OCI-LY1 (cell line): ENCODE measurements around the gene FGF21.

Experiments used
- EZH2 ChIP-seq: fragments of 200-600 bp; sonication (generic), shearing (Covaris generic); IDR thresholded peaks from 2 replicates; pipeline ENCODE4 v1.8.0; 2017; ENCODE audit warnings: borderline replicate concordance, mixed run types, mild to moderate bottlenecking, antibody characterized with exemption, low read length, moderate library complexity, mixed read lengths
- TF ChIP-seq, protein P1 (sequence below): fragments of 200-600 bp; sonication (generic), shearing (Covaris generic); IDR thresholded peaks from 2 replicates; pipeline ENCODE4 v1.5.1; 2017; ENCODE audit warnings: mild to moderate bottlenecking, antibody characterized with exemption, low read length, moderate library complexity, mixed read lengths

GRCh38 chr19:48807590-48808308 lies 52.4 kb downstream of the FGF21 start:
- TF ChIP-seq, protein P1, sequence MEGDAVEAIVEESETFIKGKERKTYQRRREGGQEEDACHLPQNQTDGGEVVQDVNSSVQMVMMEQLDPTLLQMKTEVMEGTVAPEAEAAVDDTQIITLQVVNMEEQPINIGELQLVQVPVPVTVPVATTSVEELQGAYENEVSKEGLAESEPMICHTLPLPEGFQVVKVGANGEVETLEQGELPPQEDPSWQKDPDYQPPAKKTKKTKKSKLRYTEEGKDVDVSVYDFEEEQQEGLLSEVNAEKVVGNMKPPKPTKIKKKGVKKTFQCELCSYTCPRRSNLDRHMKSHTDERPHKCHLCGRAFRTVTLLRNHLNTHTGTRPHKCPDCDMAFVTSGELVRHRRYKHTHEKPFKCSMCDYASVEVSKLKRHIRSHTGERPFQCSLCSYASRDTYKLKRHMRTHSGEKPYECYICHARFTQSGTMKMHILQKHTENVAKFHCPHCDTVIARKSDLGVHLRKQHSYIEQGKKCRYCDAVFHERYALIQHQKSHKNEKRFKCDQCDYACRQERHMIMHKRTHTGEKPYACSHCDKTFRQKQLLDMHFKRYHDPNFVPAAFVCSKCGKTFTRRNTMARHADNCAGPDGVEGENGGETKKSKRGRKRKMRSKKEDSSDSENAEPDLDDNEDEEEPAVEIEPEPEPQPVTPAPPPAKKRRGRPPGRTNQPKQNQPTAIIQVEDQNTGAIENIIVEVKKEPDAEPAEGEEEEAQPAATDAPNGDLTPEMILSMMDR, result no peak
- TF ChIP-seq EZH2, result no peak
